HCT116 (cell line): ENCODE results near the gene EXOSC5. TPM values are rescaled to one million over a fixed set of nuclear protein-coding genes. Genes with fewer than 3 reads are reported as not detected.

Experiments
- ATAC-seq: fragments of 200-7000 bp; cut with Tn5 transposase; 2 replicates; pipeline ENCODE4 v1.9.1; 2020; ENCODE audit warnings: mild to moderate bottlenecking, moderate library complexity
- BruUV-seq: library from RNA; stranded (reverse); fragments of 400-500 nt; replicated peaks from 2 replicates; lab custom pipeline; 2021; lab: Mats Ljungman, UMichigan
- CTCF ChIA-PET: fragments of 300-600 bp; sonication (Branson Sonifier 250); formaldehyde crosslinking; loops from one replicate; lab custom pipeline; 2021; ENCODE audit warnings: antibody characterized with exemption; lab: Charles Lee
- POLR2A ChIA-PET: fragments of 300-600, 350-600 bp; sonication (Branson Sonifier 250); formaldehyde crosslinking; loops from one replicate; lab custom pipeline; 2021; ENCODE audit warnings: antibody characterized with exemption; lab: Charles Lee
- RAD21 ChIA-PET, 2 experiments: fragments of 300-600 bp; sonication (Branson Sonifier 250); formaldehyde crosslinking; loops; one replicate each; lab custom pipeline; 2023; ENCODE audit warnings: low total read pairs in 2 of 2; ENCODE audit not compliant: uncharacterized antibody in 2 of 2, unreplicated experiment in 2 of 2, low non-redundant PET in 1 of 2; lab: Charles Lee
- DNase-seq: peaks from one replicate; pipeline ENCODE4 v3.0.0-alpha.2; 2010; ENCODE audit warnings: low read depth, low spot score
- H2AFZ ChIP-seq: fragments of 200-600 bp; shearing (Covaris generic), sonication (generic); 2 replicates; pipeline ENCODE4 v1.6.1; 2017; ENCODE audit warnings: low read depth, mixed run types, mixed read lengths, antibody characterized with exemption, low read length; ENCODE audit not compliant: poor library complexity, severe bottlenecking
- H3K27ac ChIP-seq: 2 replicates; pipeline ENCODE4 v1.5.1; 2012; ENCODE audit warnings: low read depth, low read length
- H3K27me3 ChIP-seq: fragments of 200-600 bp; sonication (generic); 2 replicates; pipeline ENCODE4 v1.6.1; 2016; ENCODE audit warnings: mixed run types, low read length, mixed read lengths; ENCODE audit not compliant: insufficient read depth
- H3K36me3 ChIP-seq, 2 experiments: fragments of 200-500 bp in 1 of 2; fragments of 200-600 bp in 1 of 2; sonication (Bioruptor generic) in 1 of 2; sonication (generic) in 1 of 2; 2 replicates each; pipeline versions ENCODE4 v1.5.1 to v1.6.1; 2014 to 2016; ENCODE audit warnings: low read length in 2 of 2, inconsistent platforms in 1 of 2, mixed read lengths in 1 of 2, mixed run types in 1 of 2; ENCODE audit not compliant: insufficient read depth in 2 of 2, control insufficient read depth in 1 of 2
- H3K4me1 ChIP-seq, 2 experiments: fragments of 200-600 bp in 1 of 2; sonication (generic) in 1 of 2; 2 replicates each; pipeline versions ENCODE4 v1.5.1 to v1.6.1; 2012 to 2017; ENCODE audit warnings: low read length in 2 of 2, inconsistent platforms in 1 of 2, mild to moderate bottlenecking in 1 of 2, mixed read lengths in 1 of 2, mixed run types in 1 of 2, moderate library complexity in 1 of 2; ENCODE audit not compliant: insufficient read depth in 2 of 2, control insufficient read depth in 1 of 2
- H3K4me2 ChIP-seq: fragments of 200-600 bp; sonication (generic); 2 replicates; pipeline ENCODE4 v1.6.1; 2017; ENCODE audit warnings: mixed run types, low read length, mixed read lengths
- H3K4me3 ChIP-seq, 2 experiments: fragments of 200-600 bp in 1 of 2; sonication (generic) in 1 of 2; replicated peaks in 1 of 2; 2 replicates each; pipeline ENCODE4 v1.5.1; 2011 to 2016; ENCODE audit warnings: low read length in 2 of 2, control low read depth in 1 of 2, low read depth in 1 of 2, mild to moderate bottlenecking in 1 of 2, mixed read lengths in 1 of 2, mixed run types in 1 of 2
- H3K79me2 ChIP-seq: fragments of 200-600 bp; sonication (generic); 2 replicates; pipeline ENCODE4 v1.6.1; 2017; ENCODE audit warnings: mild to moderate bottlenecking, mixed run types, low read length, moderate library complexity, mixed read lengths; ENCODE audit not compliant: insufficient read depth
- H3K9ac ChIP-seq: fragments of 200-600 bp; sonication (generic); 2 replicates; pipeline ENCODE4 v1.6.1; 2016; ENCODE audit warnings: low read length, mixed read lengths
- H3K9me2 ChIP-seq: fragments of 200-600 bp; sonication (generic), shearing (Covaris generic); 2 replicates; pipeline ENCODE4 v1.6.1; 2017; ENCODE audit warnings: mixed run types, mild to moderate bottlenecking, moderate library complexity; ENCODE audit not compliant: insufficient read depth
- H3K9me3 ChIP-seq, 2 experiments: fragments of 200-500 bp in 1 of 2; fragments of 200-600 bp in 1 of 2; sonication (Bioruptor generic) in 1 of 2; sonication (generic) in 1 of 2; 2 replicates each; pipeline ENCODE4 v1.6.1; 2014 to 2017; ENCODE audit warnings: low read length in 2 of 2, mixed read lengths in 2 of 2, inconsistent platforms in 1 of 2, low read depth in 1 of 2, mild to moderate bottlenecking in 1 of 2, mixed run types in 1 of 2, moderate library complexity in 1 of 2; ENCODE audit not compliant: control insufficient read depth in 1 of 2, insufficient read depth in 1 of 2
- H4K20me1 ChIP-seq: fragments of 200-600 bp; sonication (generic), shearing (Covaris generic); 2 replicates; pipeline ENCODE4 v1.6.1; 2017; ENCODE audit warnings: mixed run types, mild to moderate bottlenecking, moderate library complexity; ENCODE audit not compliant: insufficient read depth
- CBX3 ChIP-seq: IDR thresholded peaks from 2 replicates; pipeline ENCODE4 v1.6.1; 2012; ENCODE audit warnings: low read depth
- CEBPB ChIP-seq: IDR thresholded peaks from 2 replicates; pipeline ENCODE4 v1.6.1; 2012; ENCODE audit warnings: low read depth
- ELF1 ChIP-seq: IDR thresholded peaks from 2 replicates; pipeline ENCODE4 v1.6.1; 2012; ENCODE audit warnings: low read depth, borderline replicate concordance
- EZH2 ChIP-seq: fragments of 200-600 bp; sonication (generic); IDR thresholded peaks from 2 replicates; pipeline ENCODE4 v1.6.1; 2017; ENCODE audit warnings: antibody characterized with exemption, mixed run types
- FOSL1 ChIP-seq: IDR thresholded peaks from 2 replicates; pipeline ENCODE4 v1.6.1; 2012; ENCODE audit warnings: low read depth
- JUND ChIP-seq: IDR thresholded peaks from 2 replicates; pipeline ENCODE4 v1.6.1; 2012
- MAX ChIP-seq: IDR thresholded peaks from 2 replicates; pipeline ENCODE4 v1.6.1; 2012
- POLR2A ChIP-seq: IDR thresholded peaks from 2 replicates; pipeline ENCODE4 v1.7.0; 2011; ENCODE audit warnings: borderline replicate concordance; ENCODE audit not compliant: insufficient read depth, insufficient read length; ENCODE audit errors: extremely low read depth
- POLR2AphosphoS5 ChIP-seq: IDR thresholded peaks from 2 replicates; pipeline ENCODE4 v1.6.1; 2011; ENCODE audit warnings: mild to moderate bottlenecking, low read depth, low read length, moderate library complexity
- SP1 ChIP-seq: IDR thresholded peaks from 2 replicates; pipeline ENCODE4 v1.6.1; 2012; ENCODE audit warnings: low read depth
- SRF ChIP-seq: IDR thresholded peaks from 2 replicates; pipeline ENCODE4 v1.6.1; 2012; ENCODE audit warnings: low read depth
- TCF7L2 ChIP-seq: IDR thresholded peaks from 2 replicates; pipeline ENCODE4 v1.7.0; 2011; ENCODE audit warnings: borderline replicate concordance, inconsistent platforms; ENCODE audit not compliant: insufficient read depth, insufficient read length; ENCODE audit errors: extremely low read depth
- ZFX ChIP-seq: fragments of 450-650 bp; IDR thresholded peaks from 2 replicates; pipeline ENCODE4 v1.6.1; 2017
- intact Hi-C: fragments of 100-400 bp; cut with micrococcal nuclease; formaldehyde crosslinking; loops from 2 replicates; pipeline ENCODE4 v1.10.0; 2022
- total RNA-seq: library from RNA; stranded (reverse); gene quantifications from one replicate; pipeline ENCODE4 v1.2.1, GENCODE V29; 2021; ENCODE audit not compliant: unreplicated experiment
- TF ChIP-seq, protein P1 (sequence below): IDR thresholded peaks from 2 replicates; pipeline ENCODE4 v1.6.1; 2012; ENCODE audit warnings: low read depth
- TF ChIP-seq, protein P2 (sequence below), 3 experiments: fragments of 200-600 bp in 1 of 3; sonication (generic) in 1 of 3; IDR thresholded peaks in 2 of 3; conservative IDR thresholded peaks in 1 of 3; 2 replicates each; pipeline ENCODE4 v1.5.1; 2012 to 2017; ENCODE audit warnings: low read depth in 2 of 3, low read length in 2 of 3, antibody characterized with exemption in 1 of 3, borderline replicate concordance in 1 of 3, control low read depth in 1 of 3, mild to moderate bottlenecking in 1 of 3, mixed read lengths in 1 of 3, mixed run types in 1 of 3, moderate library complexity in 1 of 3; ENCODE audit not compliant: insufficient read depth in 1 of 3
- TF ChIP-seq, protein P3 (sequence below): IDR thresholded peaks from 2 replicates; pipeline ENCODE4 v1.6.1; 2011; ENCODE audit warnings: mild to moderate bottlenecking, low read length, moderate library complexity; ENCODE audit not compliant: insufficient replicate concordance; ENCODE audit errors: extremely low read depth
- TF ChIP-seq, protein P4 (sequence below): IDR thresholded peaks from 2 replicates; pipeline ENCODE4 v1.6.1; 2012

EXOSC5 gene
- total RNA-seq, 1 experiment from 2014 or later: 57.5 TPM

GRCh38 chr19:41369769-41370168, 27.4 kb downstream of the EXOSC5 start:
- no peaks in the 10 kb centered on the region for H3K9me3 ChIP-seq
- no peak overlapping the region for H2AFZ ChIP-seq
- H4K20me1 ChIP-seq: no peaks in the 10 kb centered on the region
- H3K9me2 ChIP-seq: no peaks in the 10 kb centered on the region
- no peaks in the 10 kb centered on the region for H3K36me3 ChIP-seq
- no peak for TF ChIP-seq POLR2A
- TF ChIP-seq ZFX: no peak
- TF ChIP-seq SRF: no peak
- TF ChIP-seq TCF7L2: no peak
- TF ChIP-seq, protein P1, sequence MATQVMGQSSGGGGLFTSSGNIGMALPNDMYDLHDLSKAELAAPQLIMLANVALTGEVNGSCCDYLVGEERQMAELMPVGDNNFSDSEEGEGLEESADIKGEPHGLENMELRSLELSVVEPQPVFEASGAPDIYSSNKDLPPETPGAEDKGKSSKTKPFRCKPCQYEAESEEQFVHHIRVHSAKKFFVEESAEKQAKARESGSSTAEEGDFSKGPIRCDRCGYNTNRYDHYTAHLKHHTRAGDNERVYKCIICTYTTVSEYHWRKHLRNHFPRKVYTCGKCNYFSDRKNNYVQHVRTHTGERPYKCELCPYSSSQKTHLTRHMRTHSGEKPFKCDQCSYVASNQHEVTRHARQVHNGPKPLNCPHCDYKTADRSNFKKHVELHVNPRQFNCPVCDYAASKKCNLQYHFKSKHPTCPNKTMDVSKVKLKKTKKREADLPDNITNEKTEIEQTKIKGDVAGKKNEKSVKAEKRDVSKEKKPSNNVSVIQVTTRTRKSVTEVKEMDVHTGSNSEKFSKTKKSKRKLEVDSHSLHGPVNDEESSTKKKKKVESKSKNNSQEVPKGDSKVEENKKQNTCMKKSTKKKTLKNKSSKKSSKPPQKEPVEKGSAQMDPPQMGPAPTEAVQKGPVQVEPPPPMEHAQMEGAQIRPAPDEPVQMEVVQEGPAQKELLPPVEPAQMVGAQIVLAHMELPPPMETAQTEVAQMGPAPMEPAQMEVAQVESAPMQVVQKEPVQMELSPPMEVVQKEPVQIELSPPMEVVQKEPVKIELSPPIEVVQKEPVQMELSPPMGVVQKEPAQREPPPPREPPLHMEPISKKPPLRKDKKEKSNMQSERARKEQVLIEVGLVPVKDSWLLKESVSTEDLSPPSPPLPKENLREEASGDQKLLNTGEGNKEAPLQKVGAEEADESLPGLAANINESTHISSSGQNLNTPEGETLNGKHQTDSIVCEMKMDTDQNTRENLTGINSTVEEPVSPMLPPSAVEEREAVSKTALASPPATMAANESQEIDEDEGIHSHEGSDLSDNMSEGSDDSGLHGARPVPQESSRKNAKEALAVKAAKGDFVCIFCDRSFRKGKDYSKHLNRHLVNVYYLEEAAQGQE: no peak
- no peak for TF ChIP-seq POLR2AphosphoS5
- TF ChIP-seq, protein P2, sequence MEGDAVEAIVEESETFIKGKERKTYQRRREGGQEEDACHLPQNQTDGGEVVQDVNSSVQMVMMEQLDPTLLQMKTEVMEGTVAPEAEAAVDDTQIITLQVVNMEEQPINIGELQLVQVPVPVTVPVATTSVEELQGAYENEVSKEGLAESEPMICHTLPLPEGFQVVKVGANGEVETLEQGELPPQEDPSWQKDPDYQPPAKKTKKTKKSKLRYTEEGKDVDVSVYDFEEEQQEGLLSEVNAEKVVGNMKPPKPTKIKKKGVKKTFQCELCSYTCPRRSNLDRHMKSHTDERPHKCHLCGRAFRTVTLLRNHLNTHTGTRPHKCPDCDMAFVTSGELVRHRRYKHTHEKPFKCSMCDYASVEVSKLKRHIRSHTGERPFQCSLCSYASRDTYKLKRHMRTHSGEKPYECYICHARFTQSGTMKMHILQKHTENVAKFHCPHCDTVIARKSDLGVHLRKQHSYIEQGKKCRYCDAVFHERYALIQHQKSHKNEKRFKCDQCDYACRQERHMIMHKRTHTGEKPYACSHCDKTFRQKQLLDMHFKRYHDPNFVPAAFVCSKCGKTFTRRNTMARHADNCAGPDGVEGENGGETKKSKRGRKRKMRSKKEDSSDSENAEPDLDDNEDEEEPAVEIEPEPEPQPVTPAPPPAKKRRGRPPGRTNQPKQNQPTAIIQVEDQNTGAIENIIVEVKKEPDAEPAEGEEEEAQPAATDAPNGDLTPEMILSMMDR (IDR thresholded peaks at IDR 0.05 in 2 of 3, conservative IDR thresholded peaks at IDR 0.05 in 1 of 3; ENCODE audit: borderline replicate concordance in 1 of 3, insufficient read depth in 1 of 3, low read depth in 2 of 3, low read length in 2 of 3): no peak
- TF ChIP-seq CEBPB: no peak
- TF ChIP-seq EZH2: no peak
- TF ChIP-seq JUND: no peak
- TF ChIP-seq MAX: no peak
- TF ChIP-seq CBX3: no peak
- no peak for TF ChIP-seq ELF1
- no peak for TF ChIP-seq FOSL1
- TF ChIP-seq SP1: no peak
- TF ChIP-seq, protein P3, sequence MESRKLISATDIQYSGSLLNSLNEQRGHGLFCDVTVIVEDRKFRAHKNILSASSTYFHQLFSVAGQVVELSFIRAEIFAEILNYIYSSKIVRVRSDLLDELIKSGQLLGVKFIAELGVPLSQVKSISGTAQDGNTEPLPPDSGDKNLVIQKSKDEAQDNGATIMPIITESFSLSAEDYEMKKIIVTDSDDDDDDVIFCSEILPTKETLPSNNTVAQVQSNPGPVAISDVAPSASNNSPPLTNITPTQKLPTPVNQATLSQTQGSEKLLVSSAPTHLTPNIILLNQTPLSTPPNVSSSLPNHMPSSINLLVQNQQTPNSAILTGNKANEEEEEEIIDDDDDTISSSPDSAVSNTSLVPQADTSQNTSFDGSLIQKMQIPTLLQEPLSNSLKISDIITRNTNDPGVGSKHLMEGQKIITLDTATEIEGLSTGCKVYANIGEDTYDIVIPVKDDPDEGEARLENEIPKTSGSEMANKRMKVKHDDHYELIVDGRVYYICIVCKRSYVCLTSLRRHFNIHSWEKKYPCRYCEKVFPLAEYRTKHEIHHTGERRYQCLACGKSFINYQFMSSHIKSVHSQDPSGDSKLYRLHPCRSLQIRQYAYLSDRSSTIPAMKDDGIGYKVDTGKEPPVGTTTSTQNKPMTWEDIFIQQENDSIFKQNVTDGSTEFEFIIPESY: no peak
- TF ChIP-seq, protein P4, sequence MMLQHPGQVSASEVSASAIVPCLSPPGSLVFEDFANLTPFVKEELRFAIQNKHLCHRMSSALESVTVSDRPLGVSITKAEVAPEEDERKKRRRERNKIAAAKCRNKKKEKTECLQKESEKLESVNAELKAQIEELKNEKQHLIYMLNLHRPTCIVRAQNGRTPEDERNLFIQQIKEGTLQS: no peak
- H3K79me2 ChIP-seq: peaks cover 6% of the 10 kb centered on the region; the same call in 1 of the 2 replicates
- ATAC-seq (no peak), DNase-seq (no peak)
- no peak overlapping the region for H3K4me3 ChIP-seq
- ChIA-PET CTCF (no interaction called here), POLR2A (no interaction called here), RAD21 (no interaction called here)
- BruUV-seq: no TSS peak
- H3K27ac ChIP-seq: no peak overlapping the region
- no peak overlapping the region for H3K4me2 ChIP-seq
- intact Hi-C loops: no loop called here
- H3K9ac ChIP-seq: no peak overlapping the region
- H3K4me1 ChIP-seq: peaks cover 5 to 32% of the 10 kb centered on the region in 2 experiments; a peak in 3 of 4 replicates
- no peaks in the 10 kb centered on the region for H3K27me3 ChIP-seq
